ENCODE results near the gene MNDA. TPM values are rescaled to one million over a fixed set of nuclear protein-coding genes. Genes with fewer than 3 reads are reported as not detected.

Gene MNDA
- total and polyA plus RNA-seq, 2 donors (not counting 1 experiment from before 2014, with no cell fraction given): not detected

DNA sequence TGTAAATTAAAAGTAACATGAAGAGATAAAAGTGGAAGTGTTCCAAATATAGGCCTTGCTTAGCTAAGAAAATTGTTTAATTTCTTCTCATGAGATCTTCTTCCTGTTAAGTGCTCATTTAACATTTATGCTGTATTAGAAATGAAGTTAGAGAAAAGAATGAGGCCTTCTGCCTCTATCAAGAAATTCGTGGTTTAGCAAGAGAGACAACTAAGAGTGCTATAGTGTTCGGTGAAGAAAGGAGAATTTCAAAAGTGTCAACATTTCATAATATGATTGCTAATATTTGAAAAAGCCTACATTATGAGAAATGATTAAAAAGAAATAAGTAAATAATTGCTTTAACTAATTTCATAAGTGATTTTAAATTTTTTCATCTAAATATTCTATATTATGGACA lies 18.8 kb upstream of the MNDA start:
- Histone ChIP-seq H3K79me2 (ENCODE audit: control insufficient read depth, insufficient read depth, low read length) (no peaks in the 10 kb centered on the region), H3K4me3 (replicated peaks in 1 of 4; ENCODE audit: control extremely low read depth in 1 of 4, insufficient read depth in 1 of 4, low read depth in 3 of 4, low read length in 4 of 4) (no peak overlapping the region), H3K4me1 (ENCODE audit: control insufficient read depth, extremely low read depth, insufficient read depth, low read length) (no peaks in the 10 kb centered on the region), H2AFZ (ENCODE audit: low read length) (no peak overlapping the region), H3K36me3 (ENCODE audit: control insufficient read depth, insufficient read depth, low read length) (no peaks in the 10 kb centered on the region), H3K9ac (ENCODE audit: insufficient read depth, low read length) (no peak overlapping the region), H4K20me1 (ENCODE audit: control insufficient read depth, extremely low read depth, insufficient read depth, low read length) (no peaks in the 10 kb centered on the region), H3K27me3 (ENCODE audit: control insufficient read depth, insufficient read depth, low read length) (no peaks in the 10 kb centered on the region), H3K27ac (ENCODE audit: insufficient read depth, low read length) (no peak overlapping the region), H3K4me2 (ENCODE audit: extremely low read depth, insufficient read depth, low read length) (no peak overlapping the region), H3K9me3 (ENCODE audit: control insufficient read depth, insufficient read depth, low read depth, low read length) (no peaks in the 10 kb centered on the region)
- TF ChIP-seq, protein P1, sequence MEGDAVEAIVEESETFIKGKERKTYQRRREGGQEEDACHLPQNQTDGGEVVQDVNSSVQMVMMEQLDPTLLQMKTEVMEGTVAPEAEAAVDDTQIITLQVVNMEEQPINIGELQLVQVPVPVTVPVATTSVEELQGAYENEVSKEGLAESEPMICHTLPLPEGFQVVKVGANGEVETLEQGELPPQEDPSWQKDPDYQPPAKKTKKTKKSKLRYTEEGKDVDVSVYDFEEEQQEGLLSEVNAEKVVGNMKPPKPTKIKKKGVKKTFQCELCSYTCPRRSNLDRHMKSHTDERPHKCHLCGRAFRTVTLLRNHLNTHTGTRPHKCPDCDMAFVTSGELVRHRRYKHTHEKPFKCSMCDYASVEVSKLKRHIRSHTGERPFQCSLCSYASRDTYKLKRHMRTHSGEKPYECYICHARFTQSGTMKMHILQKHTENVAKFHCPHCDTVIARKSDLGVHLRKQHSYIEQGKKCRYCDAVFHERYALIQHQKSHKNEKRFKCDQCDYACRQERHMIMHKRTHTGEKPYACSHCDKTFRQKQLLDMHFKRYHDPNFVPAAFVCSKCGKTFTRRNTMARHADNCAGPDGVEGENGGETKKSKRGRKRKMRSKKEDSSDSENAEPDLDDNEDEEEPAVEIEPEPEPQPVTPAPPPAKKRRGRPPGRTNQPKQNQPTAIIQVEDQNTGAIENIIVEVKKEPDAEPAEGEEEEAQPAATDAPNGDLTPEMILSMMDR (conservative IDR thresholded peaks at IDR 0.05 in 1 of 2, IDR thresholded peaks at IDR 0.05 in 1 of 2; ENCODE audit: low read depth in 1 of 2, low read length in 2 of 2): no peak
- TF ChIP-seq EZH2 (IDR thresholded peaks at IDR 0.05; ENCODE audit: low read length, missing control alignments): no peak
- DNase-seq (ENCODE audit: low read depth in 2 of 2): no peak

DNA sequence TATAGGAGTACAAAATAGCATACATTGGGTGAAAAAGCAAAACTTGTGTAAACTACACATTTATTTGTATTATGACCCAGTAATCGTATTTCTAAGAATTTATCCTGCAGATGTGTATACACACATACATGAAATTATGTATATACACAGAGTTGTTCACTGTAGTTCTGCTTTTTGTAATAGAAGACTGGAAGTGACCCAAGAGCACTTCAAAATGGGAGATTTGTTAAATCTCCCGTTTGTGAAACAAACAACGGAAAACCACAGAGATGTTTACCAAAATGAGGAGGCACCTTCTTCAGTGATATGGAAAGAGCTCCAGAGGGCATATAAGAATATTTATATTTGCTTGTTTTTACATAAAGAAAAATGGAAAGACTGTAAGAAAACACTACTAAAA lies 18.0 kb upstream of the MNDA start:
- Histone ChIP-seq H3K4me1 (ENCODE audit: control insufficient read depth, extremely low read depth, insufficient read depth, low read length) (no peaks in the 10 kb centered on the region), H3K4me3 (replicated peaks in 1 of 4; ENCODE audit: control extremely low read depth in 1 of 4, insufficient read depth in 1 of 4, low read depth in 3 of 4, low read length in 4 of 4) (no peak overlapping the region), H4K20me1 (ENCODE audit: control insufficient read depth, extremely low read depth, insufficient read depth, low read length) (no peaks in the 10 kb centered on the region), H3K79me2 (ENCODE audit: control insufficient read depth, insufficient read depth, low read length) (no peaks in the 10 kb centered on the region), H3K27ac (ENCODE audit: insufficient read depth, low read length) (no peak overlapping the region), H3K4me2 (ENCODE audit: extremely low read depth, insufficient read depth, low read length) (no peak overlapping the region), H3K9ac (ENCODE audit: insufficient read depth, low read length) (no peak overlapping the region), H3K36me3 (ENCODE audit: control insufficient read depth, insufficient read depth, low read length) (no peaks in the 10 kb centered on the region), H2AFZ (ENCODE audit: low read length) (no peak overlapping the region), H3K27me3 (ENCODE audit: control insufficient read depth, insufficient read depth, low read length) (no peaks in the 10 kb centered on the region), H3K9me3 (ENCODE audit: control insufficient read depth, insufficient read depth, low read depth, low read length) (no peaks in the 10 kb centered on the region)
- TF ChIP-seq EZH2 (IDR thresholded peaks at IDR 0.05; ENCODE audit: low read length, missing control alignments): no peak
- TF ChIP-seq, protein P1 (conservative IDR thresholded peaks at IDR 0.05 in 1 of 2, IDR thresholded peaks at IDR 0.05 in 1 of 2; ENCODE audit: low read depth in 1 of 2, low read length in 2 of 2): no peak
- no peak for DNase-seq (ENCODE audit: low read depth in 2 of 2)

DNA sequence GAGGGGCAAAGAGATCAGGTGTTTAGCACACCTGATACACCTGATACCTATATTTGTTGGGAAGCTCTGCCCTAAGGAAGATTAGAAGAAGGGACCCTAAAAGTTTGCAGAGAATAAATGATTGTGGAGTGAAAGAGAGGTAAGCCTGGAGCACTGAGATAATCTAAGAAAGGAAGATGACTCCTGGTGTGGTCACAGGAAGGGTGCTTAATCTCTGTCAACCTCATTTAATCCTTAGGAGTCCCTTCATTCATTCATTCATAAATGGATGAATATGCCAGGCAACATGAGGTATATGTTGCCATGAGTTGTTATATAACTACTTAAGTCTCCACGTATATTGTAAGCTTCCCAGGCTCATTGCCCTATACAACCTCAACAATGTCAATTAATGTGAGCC lies 16.2 kb upstream of the MNDA start:
- H3K27ac ChIP-seq (ENCODE audit: insufficient read depth, low read length): no peak overlapping the region
- TF ChIP-seq, protein P1 (conservative IDR thresholded peaks at IDR 0.05 in 1 of 2, IDR thresholded peaks at IDR 0.05 in 1 of 2; ENCODE audit: low read depth in 1 of 2, low read length in 2 of 2): no peak
- TF ChIP-seq EZH2 (IDR thresholded peaks at IDR 0.05; ENCODE audit: low read length, missing control alignments): no peak
- no peaks in the 10 kb centered on the region for H3K36me3 ChIP-seq (ENCODE audit: control insufficient read depth, insufficient read depth, low read length)
- no peak overlapping the region for H2AFZ ChIP-seq (ENCODE audit: low read length)
- H3K4me2 ChIP-seq (ENCODE audit: extremely low read depth, insufficient read depth, low read length): no peak overlapping the region
- H4K20me1 ChIP-seq (ENCODE audit: control insufficient read depth, extremely low read depth, insufficient read depth, low read length): no peaks in the 10 kb centered on the region
- H3K79me2 ChIP-seq (ENCODE audit: control insufficient read depth, insufficient read depth, low read length): no peaks in the 10 kb centered on the region
- no peaks in the 10 kb centered on the region for H3K4me1 ChIP-seq (ENCODE audit: control insufficient read depth, extremely low read depth, insufficient read depth, low read length)
- H3K9me3 ChIP-seq (ENCODE audit: control insufficient read depth, insufficient read depth, low read depth, low read length): no peaks in the 10 kb centered on the region
- no peaks in the 10 kb centered on the region for H3K27me3 ChIP-seq (ENCODE audit: control insufficient read depth, insufficient read depth, low read length)
- H3K4me3 ChIP-seq (replicated peaks in 1 of 4; ENCODE audit: control extremely low read depth in 1 of 4, insufficient read depth in 1 of 4, low read depth in 3 of 4, low read length in 4 of 4): no peak overlapping the region
- DNase-seq (ENCODE audit: low read depth in 2 of 2): no peak
- H3K9ac ChIP-seq (ENCODE audit: insufficient read depth, low read length): no peak overlapping the region
